WTC11 (cell line): ENCODE results near the gene EGLN2. TPM values are rescaled to one million over a fixed set of nuclear protein-coding genes. Genes with fewer than 3 reads are reported as not detected.
"Not testable (repeated sequence)": the region's sequence is repeated elsewhere in the genome, so short reads cannot be mapped to it uniquely, and the experiment has no call there.

Experiments
- ATAC-seq: fragments of 200-7000 bp; cut with Tn5 transposase; 2 replicates; pipeline ENCODE4 v1.10.0; 2021; ENCODE audit warnings: mild to moderate bottlenecking, moderate library complexity
- CTCF ChIA-PET: fragments of 300-600 bp; sonication (Branson Sonifier 250); formaldehyde crosslinking; loops from one replicate; lab custom pipeline; 2021; ENCODE audit warnings: antibody characterized with exemption; lab: Charles Lee
- POLR2A ChIA-PET: fragments of 350-600 bp; sonication (Branson Sonifier 250); formaldehyde crosslinking; loops from one replicate; lab custom pipeline; 2021; ENCODE audit warnings: antibody characterized with exemption; lab: Charles Lee
- DNase-seq: peaks from one replicate; pipeline ENCODE4 v3.0.0; 2021; ENCODE audit warnings: low spot score
- H3K27ac Mint-ChIP-seq: 2 replicates; pipeline ENCODE4 v1.8.0; 2021; ENCODE audit warnings: mixed read lengths
- H3K27me3 Mint-ChIP-seq: 2 replicates; pipeline ENCODE4 v1.8.0; 2021; ENCODE audit warnings: low read depth, mild to moderate bottlenecking, moderate library complexity, mixed read lengths
- H3K36me3 Mint-ChIP-seq: 2 replicates; pipeline ENCODE4 v1.8.0; 2021; ENCODE audit warnings: mixed read lengths
- H3K4me1 Mint-ChIP-seq: 2 replicates; pipeline ENCODE4 v1.8.0; 2022; ENCODE audit warnings: mixed read lengths
- H3K4me3 Mint-ChIP-seq: 2 replicates; pipeline ENCODE4 v1.8.0; 2021; ENCODE audit warnings: mild to moderate bottlenecking, moderate library complexity, mixed read lengths
- H3K9me3 Mint-ChIP-seq: 2 replicates; pipeline ENCODE4 v1.8.0; 2021; ENCODE audit warnings: mixed read lengths
- CTCF ChIP-seq: fragments of 200-600 bp; IDR thresholded peaks from 2 replicates; pipeline ENCODE4 v1.8.0; 2022; ENCODE audit warnings: antibody characterized with exemption
- GTF2I ChIP-seq: fragments of 250-450 bp; sonication (Bioruptor Pico); conservative IDR thresholded peaks from 2 replicates; pipeline ENCODE4 v1.4.0; 2021; ENCODE audit warnings: mild to moderate bottlenecking
- MXD4 ChIP-seq: fragments of 250-450 bp; sonication (Bioruptor Pico); IDR thresholded peaks from 2 replicates; pipeline ENCODE4 v1.8.0; 2021; ENCODE audit warnings: mild to moderate bottlenecking, moderate library complexity, borderline replicate concordance
- ZNF121 ChIP-seq: sonication (generic); formaldehyde crosslinking; IDR thresholded peaks from 2 replicates; pipeline ENCODE4 v1.8.0; 2023; ENCODE audit warnings: missing genetic modification reagents
- ZNF263 ChIP-seq: sonication (generic); formaldehyde crosslinking; IDR thresholded peaks from 2 replicates; pipeline ENCODE4 v1.8.1; 2022; ENCODE audit warnings: low read depth, mild to moderate bottlenecking, moderate library complexity, missing genetic modification reagents
- total RNA-seq: library from RNA; stranded (reverse); gene quantifications from 3 replicates; pipeline ENCODE4 v1.2.3, GENCODE V29; 2021
- TF ChIP-seq, protein P1 (sequence below): sonication (generic); formaldehyde crosslinking; IDR thresholded peaks from 2 replicates; pipeline ENCODE4 v1.8.0; 2023; ENCODE audit warnings: missing genetic modification reagents, mild to moderate bottlenecking, borderline replicate concordance
- TF ChIP-seq, protein P2 (sequence below): sonication (generic); formaldehyde crosslinking; IDR thresholded peaks from 2 replicates; pipeline ENCODE4 v1.8.0; 2022; ENCODE audit warnings: mild to moderate bottlenecking, missing genetic modification reagents
- TF ChIP-seq, protein P3 (sequence below): sonication (generic); formaldehyde crosslinking; IDR thresholded peaks from 2 replicates; pipeline ENCODE4 v1.8.1; 2023; ENCODE audit warnings: mild to moderate bottlenecking, missing genetic modification reagents
- TF ChIP-seq, protein P4 (sequence below): sonication (generic); formaldehyde crosslinking; conservative IDR thresholded peaks from 2 replicates; pipeline ENCODE4 v1.8.1; 2022; ENCODE audit warnings: mild to moderate bottlenecking, missing genetic modification reagents

EGLN2 gene
- total RNA-seq, 1 experiment from 2014 or later, result 102 TPM

GRCh38 chr19:40815223-40815622 lies 16.2 kb downstream of the EGLN2 start (continued):
- TF ChIP-seq, protein P1, sequence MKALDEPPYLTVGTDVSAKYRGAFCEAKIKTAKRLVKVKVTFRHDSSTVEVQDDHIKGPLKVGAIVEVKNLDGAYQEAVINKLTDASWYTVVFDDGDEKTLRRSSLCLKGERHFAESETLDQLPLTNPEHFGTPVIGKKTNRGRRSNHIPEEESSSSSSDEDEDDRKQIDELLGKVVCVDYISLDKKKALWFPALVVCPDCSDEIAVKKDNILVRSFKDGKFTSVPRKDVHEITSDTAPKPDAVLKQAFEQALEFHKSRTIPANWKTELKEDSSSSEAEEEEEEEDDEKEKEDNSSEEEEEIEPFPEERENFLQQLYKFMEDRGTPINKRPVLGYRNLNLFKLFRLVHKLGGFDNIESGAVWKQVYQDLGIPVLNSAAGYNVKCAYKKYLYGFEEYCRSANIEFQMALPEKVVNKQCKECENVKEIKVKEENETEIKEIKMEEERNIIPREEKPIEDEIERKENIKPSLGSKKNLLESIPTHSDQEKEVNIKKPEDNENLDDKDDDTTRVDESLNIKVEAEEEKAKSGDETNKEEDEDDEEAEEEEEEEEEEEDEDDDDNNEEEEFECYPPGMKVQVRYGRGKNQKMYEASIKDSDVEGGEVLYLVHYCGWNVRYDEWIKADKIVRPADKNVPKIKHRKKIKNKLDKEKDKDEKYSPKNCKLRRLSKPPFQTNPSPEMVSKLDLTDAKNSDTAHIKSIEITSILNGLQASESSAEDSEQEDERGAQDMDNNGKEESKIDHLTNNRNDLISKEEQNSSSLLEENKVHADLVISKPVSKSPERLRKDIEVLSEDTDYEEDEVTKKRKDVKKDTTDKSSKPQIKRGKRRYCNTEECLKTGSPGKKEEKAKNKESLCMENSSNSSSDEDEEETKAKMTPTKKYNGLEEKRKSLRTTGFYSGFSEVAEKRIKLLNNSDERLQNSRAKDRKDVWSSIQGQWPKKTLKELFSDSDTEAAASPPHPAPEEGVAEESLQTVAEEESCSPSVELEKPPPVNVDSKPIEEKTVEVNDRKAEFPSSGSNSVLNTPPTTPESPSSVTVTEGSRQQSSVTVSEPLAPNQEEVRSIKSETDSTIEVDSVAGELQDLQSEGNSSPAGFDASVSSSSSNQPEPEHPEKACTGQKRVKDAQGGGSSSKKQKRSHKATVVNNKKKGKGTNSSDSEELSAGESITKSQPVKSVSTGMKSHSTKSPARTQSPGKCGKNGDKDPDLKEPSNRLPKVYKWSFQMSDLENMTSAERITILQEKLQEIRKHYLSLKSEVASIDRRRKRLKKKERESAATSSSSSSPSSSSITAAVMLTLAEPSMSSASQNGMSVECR, result no peak

DNA sequence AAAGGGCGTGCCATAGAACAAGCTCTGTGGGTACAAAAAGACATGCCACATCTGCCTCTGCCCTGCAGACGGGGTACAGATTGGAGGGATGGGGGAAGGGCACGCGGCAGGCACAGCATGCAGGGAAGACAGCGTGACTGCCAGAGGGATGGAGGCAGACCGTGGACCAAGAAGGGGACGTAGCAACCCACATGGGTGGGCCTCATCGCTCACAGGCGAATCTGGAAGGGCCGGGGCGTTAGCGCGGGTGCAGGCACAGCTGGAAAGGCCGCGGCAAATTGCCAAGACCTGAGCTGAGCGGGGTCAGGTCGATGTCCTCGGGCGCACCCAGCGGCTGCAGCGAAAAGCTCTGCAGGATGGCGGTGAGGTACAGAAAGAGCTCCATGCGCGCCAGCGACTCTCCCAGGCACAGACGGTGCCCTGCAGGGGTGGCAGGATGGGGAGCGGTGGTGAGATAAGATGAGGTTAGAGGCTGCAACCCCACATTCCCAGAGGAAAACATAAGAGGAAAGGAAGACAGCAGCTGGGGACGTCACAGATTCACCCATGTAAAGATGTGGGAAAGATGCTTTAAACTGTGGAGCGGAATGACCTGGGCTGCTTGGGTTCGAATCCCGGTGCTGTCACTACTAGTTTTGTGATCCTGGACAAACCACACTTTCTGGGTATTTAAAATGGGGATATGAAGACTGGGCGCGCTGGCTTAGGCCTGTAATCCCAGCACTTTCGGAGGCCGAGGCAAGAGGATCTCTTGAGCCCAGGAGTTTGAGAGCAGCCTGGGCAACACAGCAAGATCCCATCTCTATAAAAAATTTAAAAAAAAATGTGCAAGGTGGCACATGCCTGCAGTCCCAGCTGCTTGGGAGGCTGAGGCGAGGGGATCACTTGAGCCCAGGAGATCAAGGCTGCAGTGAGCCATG lies 19.7 kb downstream of the EGLN2 start:
- H3K4me1 Mint-ChIP-seq, result peaks cover 18% of the 10 kb centered on the region
- POLR2A ChIA-PET, H3K36me3 Mint-ChIP-seq, H3K9me3 Mint-ChIP-seq: not testable (repeated sequence)
- peak overlapping the region; percentile 62 for H3K4me3 Mint-ChIP-seq
- ATAC-seq (peak; percentile 93), DNase-seq (peak; percentile 75)
- TF ChIP-seq, protein P2, sequence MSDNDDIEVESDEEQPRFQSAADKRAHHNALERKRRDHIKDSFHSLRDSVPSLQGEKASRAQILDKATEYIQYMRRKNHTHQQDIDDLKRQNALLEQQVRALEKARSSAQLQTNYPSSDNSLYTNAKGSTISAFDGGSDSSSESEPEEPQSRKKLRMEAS (CRISPR knock-in tag), result peak; percentile 23; the same call in 1 of the 2 replicates
- TF ChIP-seq ZNF121 (CRISPR knock-in tag), result peak; percentile 86; the same call in 1 of the 2 replicates
- TF ChIP-seq, all 79 proteins: peak for 2; not testable (repeated sequence) for 77
- H3K27ac Mint-ChIP-seq, result 0 out of 2 replicates have a peak overlapping the region, but pooled peaks have one; percentile 6
- H3K27me3 Mint-ChIP-seq, result peaks cover 39% of the 10 kb centered on the region
- CTCF ChIA-PET, result interaction anchor here (0.8 to 3.5 kb wide), 19 partner anchors 7 to 445 kb away, joined by 3 to 36 read pairs (median 5); partner anchors contain the start of gene HNRNPUL1

DNA sequence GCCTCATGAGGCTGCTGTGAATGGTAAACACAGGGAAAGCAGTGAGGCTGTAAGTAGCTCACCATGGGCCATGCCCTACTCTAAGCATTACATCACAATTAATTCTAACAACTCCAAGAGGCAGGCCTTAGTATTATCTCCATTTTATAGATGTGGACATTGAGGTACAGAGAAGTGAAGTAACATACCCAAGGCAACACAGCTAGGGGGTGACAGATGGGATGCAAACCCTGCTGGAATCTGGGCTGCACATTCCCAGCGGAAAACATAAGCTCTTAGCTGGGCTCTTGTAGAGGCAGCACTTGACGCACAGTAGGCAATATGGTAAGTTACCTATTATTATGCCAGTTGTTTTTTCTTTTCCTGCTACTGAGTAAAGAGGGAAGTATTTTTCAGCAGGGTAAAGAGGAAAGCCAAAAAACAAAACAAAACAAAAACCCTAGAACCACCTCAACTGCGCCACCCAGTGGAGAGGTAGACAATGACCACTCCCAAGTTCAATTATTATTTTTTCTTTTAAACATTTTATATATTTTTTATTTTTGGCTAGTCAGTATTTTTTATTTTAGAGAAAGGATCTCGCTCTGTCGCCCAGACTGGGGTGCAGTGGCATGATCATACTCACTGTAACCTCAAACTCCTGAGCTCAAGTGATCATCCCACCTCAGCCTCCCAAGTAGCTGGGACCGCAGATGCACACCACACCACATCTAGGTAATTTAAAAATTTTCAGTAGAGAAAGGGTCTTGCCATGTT lies 20.7 kb downstream of the EGLN2 start:
- peaks cover 16% of the 10 kb centered on the region for H3K4me1 Mint-ChIP-seq
- POLR2A ChIA-PET, DNase-seq, H3K36me3 Mint-ChIP-seq, H3K9me3 Mint-ChIP-seq, H3K4me3 Mint-ChIP-seq: not testable (repeated sequence)
- H3K27me3 Mint-ChIP-seq, result peaks cover 31% of the 10 kb centered on the region
- CTCF ChIA-PET, result interaction anchor here (0.7 to 3.5 kb wide), 20 partner anchors 8 to 444 kb away, joined by 3 to 36 read pairs (median 4); partner anchors contain the start of genes COQ8B, HNRNPUL1 and ITPKC
- H3K27ac Mint-ChIP-seq, result peak overlapping the region; percentile 47; the same call in 1 of the 2 replicates
- peak; percentile 80 for TF ChIP-seq CTCF
- TF ChIP-seq GTF2I (CRISPR knock-in tag), result 0 out of 2 replicates have a peak, but pooled peaks have one; percentile 11
- ATAC-seq, result peak; percentile 29; the same call in 1 of the 2 replicates

GRCh38 chr19:40822161-40822560 lies 23.2 kb downstream of the EGLN2 start:
- ATAC-seq (no peak), DNase-seq (no peak)
- POLR2A ChIA-PET, result no interaction called here
- Mint-ChIP-seq H3K4me1 (peaks cover 16% of the 10 kb centered on the region), H3K9me3 (no peaks in the 10 kb centered on the region), H3K4me3 (no peak overlapping the region), H3K36me3 (no peaks in the 10 kb centered on the region), H3K27ac (peak overlapping the region; percentile 68), H3K27me3 (peaks cover 14% of the 10 kb centered on the region)
- CTCF ChIA-PET, result no interaction called here
- TF ChIP-seq, protein P3, sequence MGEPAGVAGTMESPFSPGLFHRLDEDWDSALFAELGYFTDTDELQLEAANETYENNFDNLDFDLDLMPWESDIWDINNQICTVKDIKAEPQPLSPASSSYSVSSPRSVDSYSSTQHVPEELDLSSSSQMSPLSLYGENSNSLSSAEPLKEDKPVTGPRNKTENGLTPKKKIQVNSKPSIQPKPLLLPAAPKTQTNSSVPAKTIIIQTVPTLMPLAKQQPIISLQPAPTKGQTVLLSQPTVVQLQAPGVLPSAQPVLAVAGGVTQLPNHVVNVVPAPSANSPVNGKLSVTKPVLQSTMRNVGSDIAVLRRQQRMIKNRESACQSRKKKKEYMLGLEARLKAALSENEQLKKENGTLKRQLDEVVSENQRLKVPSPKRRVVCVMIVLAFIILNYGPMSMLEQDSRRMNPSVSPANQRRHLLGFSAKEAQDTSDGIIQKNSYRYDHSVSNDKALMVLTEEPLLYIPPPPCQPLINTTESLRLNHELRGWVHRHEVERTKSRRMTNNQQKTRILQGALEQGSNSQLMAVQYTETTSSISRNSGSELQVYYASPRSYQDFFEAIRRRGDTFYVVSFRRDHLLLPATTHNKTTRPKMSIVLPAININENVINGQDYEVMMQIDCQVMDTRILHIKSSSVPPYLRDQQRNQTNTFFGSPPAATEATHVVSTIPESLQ (CRISPR knock-in tag), result no peak
- TF ChIP-seq, protein P1, result no peak
- TF ChIP-seq, protein P4, sequence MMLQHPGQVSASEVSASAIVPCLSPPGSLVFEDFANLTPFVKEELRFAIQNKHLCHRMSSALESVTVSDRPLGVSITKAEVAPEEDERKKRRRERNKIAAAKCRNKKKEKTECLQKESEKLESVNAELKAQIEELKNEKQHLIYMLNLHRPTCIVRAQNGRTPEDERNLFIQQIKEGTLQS, result no peak
- TF ChIP-seq ZNF263 (CRISPR knock-in tag) (no peak), MXD4 (CRISPR knock-in tag) (no peak)
